ENCODE results near the gene SLC7A8.

The SLC7A8 gene

GRCh38 chr14:23169622-23170021, 13.8 kb downstream of the SLC7A8 start:
- TF ChIP-seq EGR1 (IDR thresholded peaks at IDR 0.05) (no peak), YY1 (IDR thresholded peaks at IDR 0.05; ENCODE audit: low read depth) (no peak), RAD21 (IDR thresholded peaks at IDR 0.05; ENCODE audit: low read depth) (no peak), TCF12 (IDR thresholded peaks at IDR 0.05; ENCODE audit: low read depth) (no peak), USF1 (IDR thresholded peaks at IDR 0.05) (no peak), FOXM1 (IDR thresholded peaks at IDR 0.05; ENCODE audit: borderline replicate concordance, low read depth) (no peak), CREB1 (IDR thresholded peaks at IDR 0.05; ENCODE audit: low read depth) (no peak), CEBPB (IDR thresholded peaks at IDR 0.05) (no peak), TAF1 (IDR thresholded peaks at IDR 0.05; ENCODE audit: low read depth) (no peak), TEAD4 (IDR thresholded peaks at IDR 0.05) (no peak), ZBTB7A (IDR thresholded peaks at IDR 0.05; ENCODE audit: low read depth) (no peak), NFIC (IDR thresholded peaks at IDR 0.05) (no peak), EP300 (IDR thresholded peaks at IDR 0.05; ENCODE audit: borderline replicate concordance) (no peak)
- TF ChIP-seq, protein P1, sequence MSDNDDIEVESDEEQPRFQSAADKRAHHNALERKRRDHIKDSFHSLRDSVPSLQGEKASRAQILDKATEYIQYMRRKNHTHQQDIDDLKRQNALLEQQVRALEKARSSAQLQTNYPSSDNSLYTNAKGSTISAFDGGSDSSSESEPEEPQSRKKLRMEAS (IDR thresholded peaks at IDR 0.05), result no peak
- TF ChIP-seq, protein P2, sequence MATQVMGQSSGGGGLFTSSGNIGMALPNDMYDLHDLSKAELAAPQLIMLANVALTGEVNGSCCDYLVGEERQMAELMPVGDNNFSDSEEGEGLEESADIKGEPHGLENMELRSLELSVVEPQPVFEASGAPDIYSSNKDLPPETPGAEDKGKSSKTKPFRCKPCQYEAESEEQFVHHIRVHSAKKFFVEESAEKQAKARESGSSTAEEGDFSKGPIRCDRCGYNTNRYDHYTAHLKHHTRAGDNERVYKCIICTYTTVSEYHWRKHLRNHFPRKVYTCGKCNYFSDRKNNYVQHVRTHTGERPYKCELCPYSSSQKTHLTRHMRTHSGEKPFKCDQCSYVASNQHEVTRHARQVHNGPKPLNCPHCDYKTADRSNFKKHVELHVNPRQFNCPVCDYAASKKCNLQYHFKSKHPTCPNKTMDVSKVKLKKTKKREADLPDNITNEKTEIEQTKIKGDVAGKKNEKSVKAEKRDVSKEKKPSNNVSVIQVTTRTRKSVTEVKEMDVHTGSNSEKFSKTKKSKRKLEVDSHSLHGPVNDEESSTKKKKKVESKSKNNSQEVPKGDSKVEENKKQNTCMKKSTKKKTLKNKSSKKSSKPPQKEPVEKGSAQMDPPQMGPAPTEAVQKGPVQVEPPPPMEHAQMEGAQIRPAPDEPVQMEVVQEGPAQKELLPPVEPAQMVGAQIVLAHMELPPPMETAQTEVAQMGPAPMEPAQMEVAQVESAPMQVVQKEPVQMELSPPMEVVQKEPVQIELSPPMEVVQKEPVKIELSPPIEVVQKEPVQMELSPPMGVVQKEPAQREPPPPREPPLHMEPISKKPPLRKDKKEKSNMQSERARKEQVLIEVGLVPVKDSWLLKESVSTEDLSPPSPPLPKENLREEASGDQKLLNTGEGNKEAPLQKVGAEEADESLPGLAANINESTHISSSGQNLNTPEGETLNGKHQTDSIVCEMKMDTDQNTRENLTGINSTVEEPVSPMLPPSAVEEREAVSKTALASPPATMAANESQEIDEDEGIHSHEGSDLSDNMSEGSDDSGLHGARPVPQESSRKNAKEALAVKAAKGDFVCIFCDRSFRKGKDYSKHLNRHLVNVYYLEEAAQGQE (IDR thresholded peaks at IDR 0.05; ENCODE audit: low read depth), result no peak

DNA sequence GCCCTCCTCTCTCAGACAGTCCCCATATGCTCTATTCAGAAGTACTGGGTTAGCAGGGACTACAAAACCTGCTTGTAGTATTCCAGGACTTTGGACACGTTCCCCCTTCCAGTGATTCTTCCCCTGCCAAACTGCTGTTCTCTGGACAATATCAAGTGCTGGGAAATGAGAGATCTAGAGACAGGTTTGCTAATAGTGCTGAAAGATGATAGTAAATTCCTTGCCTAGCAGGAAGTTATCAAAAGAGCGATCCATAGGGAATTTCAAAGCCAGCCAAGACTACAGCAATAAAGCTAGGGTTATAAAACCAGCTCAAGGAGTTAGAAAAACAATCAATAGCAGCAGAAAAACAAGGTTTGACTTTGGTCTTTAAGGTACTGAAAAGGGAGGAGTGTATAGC, 15.2 kb downstream of the SLC7A8 start:
- no peak for TF ChIP-seq ZBTB7A (IDR thresholded peaks at IDR 0.05; ENCODE audit: low read depth)
- no peak for TF ChIP-seq CREB1 (IDR thresholded peaks at IDR 0.05; ENCODE audit: low read depth)
- no peak for TF ChIP-seq TCF12 (IDR thresholded peaks at IDR 0.05; ENCODE audit: low read depth)
- TF ChIP-seq CEBPB (IDR thresholded peaks at IDR 0.05), result no peak
- TF ChIP-seq YY1 (IDR thresholded peaks at IDR 0.05; ENCODE audit: low read depth), result no peak
- TF ChIP-seq, protein P1 (IDR thresholded peaks at IDR 0.05), result no peak
- no peak for TF ChIP-seq RAD21 (IDR thresholded peaks at IDR 0.05; ENCODE audit: low read depth)
- TF ChIP-seq TEAD4 (IDR thresholded peaks at IDR 0.05), result no peak
- no peak for TF ChIP-seq USF1 (IDR thresholded peaks at IDR 0.05)
- no peak for TF ChIP-seq EGR1 (IDR thresholded peaks at IDR 0.05)
- TF ChIP-seq EP300 (IDR thresholded peaks at IDR 0.05; ENCODE audit: borderline replicate concordance), result no peak
- TF ChIP-seq, protein P2 (IDR thresholded peaks at IDR 0.05; ENCODE audit: low read depth), result no peak

- no peak for TF ChIP-seq EP300 (IDR thresholded peaks at IDR 0.05; ENCODE audit: borderline replicate concordance)
- TF ChIP-seq CREB1 (IDR thresholded peaks at IDR 0.05; ENCODE audit: low read depth), result no peak
- TF ChIP-seq, protein P2 (IDR thresholded peaks at IDR 0.05; ENCODE audit: low read depth), result no peak
- TF ChIP-seq, protein P1 (IDR thresholded peaks at IDR 0.05), result no peak
- TF ChIP-seq NFIC (IDR thresholded peaks at IDR 0.05), result no peak
- no peak for TF ChIP-seq USF1 (IDR thresholded peaks at IDR 0.05)
Measured at GRCh38 chr14:23167116-23167847, 16.2 kb downstream of the SLC7A8 start.

- TF ChIP-seq ZBTB7A (IDR thresholded peaks at IDR 0.05; ENCODE audit: low read depth) (no peak), TEAD4 (IDR thresholded peaks at IDR 0.05) (no peak), YY1 (IDR thresholded peaks at IDR 0.05; ENCODE audit: low read depth) (no peak), NFIC (IDR thresholded peaks at IDR 0.05) (no peak), FOXM1 (IDR thresholded peaks at IDR 0.05; ENCODE audit: borderline replicate concordance, low read depth) (no peak), EGR1 (IDR thresholded peaks at IDR 0.05) (no peak), CREB1 (IDR thresholded peaks at IDR 0.05; ENCODE audit: low read depth) (no peak), TCF12 (IDR thresholded peaks at IDR 0.05; ENCODE audit: low read depth) (no peak), USF1 (IDR thresholded peaks at IDR 0.05) (no peak), CEBPB (IDR thresholded peaks at IDR 0.05) (no peak), RAD21 (IDR thresholded peaks at IDR 0.05; ENCODE audit: low read depth) (no peak), TAF1 (IDR thresholded peaks at IDR 0.05; ENCODE audit: low read depth) (no peak), EP300 (IDR thresholded peaks at IDR 0.05; ENCODE audit: borderline replicate concordance) (no peak)
- TF ChIP-seq, protein P2 (IDR thresholded peaks at IDR 0.05; ENCODE audit: low read depth), result no peak
- TF ChIP-seq, protein P1 (IDR thresholded peaks at IDR 0.05), result no peak
Measured at GRCh38 chr14:23164949-23165348, 18.5 kb downstream of the SLC7A8 start.

Data from Ishikawa (cell line).